GM12878 (cell line): ENCODE data around the gene OR12D1. TPM values are rescaled to one million over a fixed set of nuclear protein-coding genes. Genes with fewer than 3 reads are reported as not detected.

ENCODE experiments used
- ATAC-seq: fragments of 200-7000 bp; cut with Tn5 transposase; 3 replicates; pipeline ENCODE4 v1.9.1; 2020; ENCODE audit warnings: mild to moderate bottlenecking, moderate library complexity
- BruUV-seq: library from RNA; stranded (reverse); fragments of 400-500 nt; replicated peaks from 2 replicates; lab custom pipeline; 2021; lab: Mats Ljungman, UMichigan
- CTCF ChIA-PET: fragments of 300-600 bp; sonication (Branson Sonifier 250); formaldehyde crosslinking; extraction: SDS; loops from one replicate; lab custom pipeline; 2021; ENCODE audit warnings: inconsistent platforms; lab: Yijun Ruan, JAX
- POLR2A ChIA-PET: fragments of 350-600 bp; formaldehyde crosslinking; extraction: SDS; loops from one replicate; lab custom pipeline; 2021; ENCODE audit warnings: inconsistent platforms; lab: Charles Lee
- RAD21 ChIA-PET: fragments of 300-600 bp; sonication (Branson Sonifier 250); formaldehyde crosslinking; loops from one replicate; lab custom pipeline; 2023; ENCODE audit warnings: antibody characterized with exemption; ENCODE audit not compliant: unreplicated experiment; lab: Charles Lee
- SMC1A ChIA-PET: fragments of 300-600 bp; sonication (Branson Sonifier 250); formaldehyde crosslinking; loops from one replicate; lab custom pipeline; 2023; ENCODE audit not compliant: unreplicated experiment, uncharacterized antibody; lab: Charles Lee
- DNase-seq: peaks from one replicate; pipeline ENCODE4 v3.0.0-alpha.2; 2011; ENCODE audit warnings: low read depth, low spot score
- FAIRE-seq: peaks from 3 replicates; lab custom pipeline; 2011; peaks lifted over from hg19 to GRCh38; lab: Jason Lieb, UNC
- H2AFZ ChIP-seq: 2 replicates; pipeline ENCODE4 v1.6.0; 2011; ENCODE audit warnings: low read depth, low read length, control low read depth; ENCODE audit not compliant: control insufficient read depth
- H3K27ac ChIP-seq: 2 replicates; pipeline ENCODE4 v1.5.1; 2011; ENCODE audit warnings: control low read depth; ENCODE audit not compliant: control insufficient read depth, insufficient read depth
- H3K27me3 ChIP-seq, 2 experiments: replicated peaks in 1 of 2; 2 replicates each; pipeline versions ENCODE4 v1.6.0 to v1.6.1; 2011; ENCODE audit warnings: low read length in 1 of 2; ENCODE audit not compliant: control insufficient read depth in 2 of 2, insufficient read depth in 2 of 2
- H3K36me3 ChIP-seq, 2 experiments: 2 replicates each; pipeline ENCODE4 v1.5.1; 2011; ENCODE audit warnings: low read length in 1 of 2; ENCODE audit not compliant: control insufficient read depth in 2 of 2, insufficient read depth in 2 of 2
- H3K4me1 ChIP-seq: 2 replicates; pipeline ENCODE4 v1.6.1; 2011; ENCODE audit warnings: mild to moderate bottlenecking, low read length, moderate library complexity, mixed read lengths; ENCODE audit not compliant: control insufficient read depth, insufficient read depth
- H3K4me2 ChIP-seq: 2 replicates; pipeline ENCODE4 v1.6.0; 2011; ENCODE audit warnings: control low read depth; ENCODE audit not compliant: control insufficient read depth, insufficient read depth
- H3K4me3 ChIP-seq: fragments of 200-600 bp; sonication (generic); 2 replicates; pipeline ENCODE4 v1.5.1; 2016
- H3K79me2 ChIP-seq: 2 replicates; pipeline ENCODE4 v1.6.0; 2011; ENCODE audit warnings: low read length; ENCODE audit not compliant: control insufficient read depth, insufficient read depth
- H3K9ac ChIP-seq: 2 replicates; pipeline ENCODE4 v1.8.0; 2011; ENCODE audit warnings: low read length, control low read depth, mixed read lengths; ENCODE audit not compliant: control insufficient read depth, insufficient read depth
- H3K9me3 ChIP-seq: replicated peaks from 3 replicates; pipeline ENCODE4 v1.5.1; 2011; ENCODE audit warnings: mild to moderate bottlenecking, low read length; ENCODE audit not compliant: control insufficient read depth, insufficient read depth
- H4K20me1 ChIP-seq: 2 replicates; pipeline ENCODE4 v1.6.0; 2011; ENCODE audit not compliant: control insufficient read depth, insufficient read depth
- ESRRA ChIP-seq: IDR thresholded peaks from 2 replicates; pipeline ENCODE4 v1.6.1; 2012; ENCODE audit warnings: mild to moderate bottlenecking, low read length, improper control_type of control experiment
- IRF4 ChIP-seq: IDR thresholded peaks from 2 replicates; pipeline ENCODE4 v1.6.1; 2011; ENCODE audit warnings: low read depth, low read length
- JUND ChIP-seq: IDR thresholded peaks from 2 replicates; pipeline ENCODE4 v1.6.1; 2012; ENCODE audit warnings: low read depth, mild to moderate bottlenecking, low read length, improper control_type of control experiment, moderate library complexity
- SIN3A ChIP-seq: IDR thresholded peaks from 2 replicates; pipeline ENCODE4 v1.6.1; 2012; ENCODE audit warnings: low read depth, low read length, improper control_type of control experiment
- STAT1 ChIP-seq: fragments of 450-650 bp; conservative IDR thresholded peaks from 2 replicates; pipeline ENCODE4 v1.6.1; 2014; ENCODE audit warnings: antibody characterized with exemption, mild to moderate bottlenecking
- STAT3 ChIP-seq: IDR thresholded peaks from 2 replicates; pipeline ENCODE4 v1.6.1; 2011; ENCODE audit warnings: low read depth, low read length, improper control_type of control experiment
- YY1 ChIP-seq: IDR thresholded peaks from 2 replicates; pipeline ENCODE4 v1.6.1; 2011; ENCODE audit warnings: low read depth, mild to moderate bottlenecking, low read length
- ZNF622 ChIP-seq: fragments of 450-650 bp; IDR thresholded peaks from 2 replicates; pipeline ENCODE4 v1.6.1; 2017; ENCODE audit warnings: mild to moderate bottlenecking, inconsistent platforms
- ZSCAN29 ChIP-seq: fragments of 450-650 bp; IDR thresholded peaks from 2 replicates; pipeline ENCODE4 v1.6.1; 2017; ENCODE audit warnings: mild to moderate bottlenecking, moderate library complexity
- ZZZ3 ChIP-seq: IDR thresholded peaks from 2 replicates; pipeline ENCODE4 v1.6.1; 2011; ENCODE audit warnings: low read depth; ENCODE audit not compliant: control insufficient read depth, insufficient read length
- in situ Hi-C: fragments of 300-500 bp; cut with MboI; formaldehyde crosslinking; loops from 9 replicates; pipeline ENCODE4 v1.14.3; 2018; ENCODE audit warnings: mixed read lengths
- intact Hi-C: fragments of 100-400 bp; cut with micrococcal nuclease; formaldehyde crosslinking; loops from one replicate; pipeline ENCODE4 v1.14.2; 2022; ENCODE audit not compliant: unreplicated experiment
- polyA plus RNA-seq, 11 experiments: library from polyadenylated mRNA; depleted of rRNA in 4 of 11; unstranded in 6 of 11; stranded (reverse) in 5 of 11; fragments of >200 nt; fragmentation: Nextera tagmentation in 4 of 11; fragmentation: Illumina TruSeq in 1 of 11; extraction: Ambion mirVana in 4 of 11; extraction: Trizol in 1 of 11; gene quantifications; 1 replicate in 1 of 11; 2 replicates in 10 of 11; pipeline versions ENCODE4 v1.2.1 to v1.2.3, GENCODE V29; 2011 to 2016; ENCODE audit warnings: inconsistent platforms in 2 of 11, missing spikeins in 2 of 11, low read depth in 1 of 11
- total RNA-seq, 4 experiments: library from RNA; depleted of rRNA in 3 of 4; stranded (reverse); fragments of >200 nt in 3 of 4; fragmentation: Illumina TruSeq in 1 of 4; extraction: Trizol in 1 of 4; gene quantifications; 2 replicates each; pipeline versions ENCODE4 v1.2.1 to v1.2.3, GENCODE V29; 2013 to 2021
- TF ChIP-seq, protein P1 (sequence below): fragments of 450-650 bp; IDR thresholded peaks from 2 replicates; pipeline ENCODE4 v1.6.1; 2017; ENCODE audit warnings: mild to moderate bottlenecking, low read depth, inconsistent platforms; ENCODE audit not compliant: poor library complexity, severe bottlenecking
- TF ChIP-seq, protein P2 (sequence below): IDR thresholded peaks from 2 replicates; pipeline ENCODE4 v1.6.1; 2011; ENCODE audit warnings: low read depth, low read length, improper control_type of control experiment, borderline replicate concordance
- TF ChIP-seq, protein P3 (sequence below), 3 experiments: IDR thresholded peaks in 2 of 3; conservative IDR thresholded peaks in 1 of 3; 2 replicates each; pipeline ENCODE4 v1.5.1; 2011; ENCODE audit warnings: low read depth in 3 of 3, low read length in 3 of 3, mild to moderate bottlenecking in 3 of 3, control low read depth in 2 of 3, moderate library complexity in 2 of 3, inconsistent platforms in 1 of 3, mixed read lengths in 1 of 3; ENCODE audit not compliant: control insufficient read depth in 2 of 3, insufficient read depth in 1 of 3; ENCODE audit errors: extremely low read depth in 1 of 3
- TF ChIP-seq, protein P4 (sequence below): IDR thresholded peaks from 2 replicates; pipeline ENCODE4 v1.6.1; 2012; ENCODE audit warnings: low read depth, low read length, improper control_type of control experiment

OR12D1 gene
- total and polyA plus RNA-seq, 10 of the 15 experiments (the other 5 are each of a cell fraction or from before 2014, with no cell fraction given), result not detected

DNA sequence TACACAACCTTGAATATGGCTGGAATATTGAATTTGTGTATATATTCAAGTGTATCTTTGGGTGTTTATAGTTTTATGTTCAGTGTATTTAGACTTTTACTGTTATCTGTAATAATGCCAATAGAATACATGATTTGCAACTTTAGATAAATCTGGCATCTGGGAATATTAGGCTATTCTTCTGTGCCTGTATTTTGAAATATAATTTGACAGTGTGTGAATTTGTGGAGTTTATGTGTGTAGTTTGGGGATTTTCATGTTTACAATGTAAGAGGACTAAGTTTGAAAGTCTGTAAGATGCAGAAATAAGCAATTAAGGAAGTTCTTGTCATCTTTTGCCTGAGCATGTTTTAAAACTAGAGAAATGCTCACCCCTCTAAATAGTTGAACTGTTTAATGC lies 24.3 kb downstream of the OR12D1 start, which contains the start of gene OR10C1:
OR10C1 (plus strand) TSS at position 301 of the 400 bp plus-strand sequence. CDS start 710 bp downstream, outside the sequence.
- H3K4me3 ChIP-seq, result no peak within 1 kb of the TSS
- FAIRE-seq (no peak), DNase-seq (no peak), ATAC-seq (no peak)
- ChIA-PET CTCF (no interaction called here), RAD21 (no interaction called here), SMC1A (no interaction called here), POLR2A (no interaction called here)
- H4K20me1 ChIP-seq, result no peaks in the 10 kb centered on the region
- no peaks in the 10 kb centered on the region for H3K4me1 ChIP-seq
- in situ Hi-C loops, result no loop called here
- H3K4me2 ChIP-seq, result no peak within 1 kb of the TSS
- H3K79me2 ChIP-seq, result no peaks in the 10 kb centered on the region
- H3K9me3 ChIP-seq, result no peaks in the 10 kb centered on the region
- H3K27ac ChIP-seq, result no peak within 1 kb of the TSS
- no peaks in the 10 kb centered on the region for H3K36me3 ChIP-seq
- TF ChIP-seq, protein P1, sequence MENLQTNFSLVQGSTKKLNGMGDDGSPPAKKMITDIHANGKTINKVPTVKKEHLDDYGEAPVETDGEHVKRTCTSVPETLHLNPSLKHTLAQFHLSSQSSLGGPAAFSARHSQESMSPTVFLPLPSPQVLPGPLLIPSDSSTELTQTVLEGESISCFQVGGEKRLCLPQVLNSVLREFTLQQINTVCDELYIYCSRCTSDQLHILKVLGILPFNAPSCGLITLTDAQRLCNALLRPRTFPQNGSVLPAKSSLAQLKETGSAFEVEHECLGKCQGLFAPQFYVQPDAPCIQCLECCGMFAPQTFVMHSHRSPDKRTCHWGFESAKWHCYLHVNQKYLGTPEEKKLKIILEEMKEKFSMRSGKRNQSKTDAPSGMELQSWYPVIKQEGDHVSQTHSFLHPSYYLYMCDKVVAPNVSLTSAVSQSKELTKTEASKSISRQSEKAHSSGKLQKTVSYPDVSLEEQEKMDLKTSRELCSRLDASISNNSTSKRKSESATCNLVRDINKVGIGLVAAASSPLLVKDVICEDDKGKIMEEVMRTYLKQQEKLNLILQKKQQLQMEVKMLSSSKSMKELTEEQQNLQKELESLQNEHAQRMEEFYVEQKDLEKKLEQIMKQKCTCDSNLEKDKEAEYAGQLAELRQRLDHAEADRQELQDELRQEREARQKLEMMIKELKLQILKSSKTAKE, result no peak
- TF ChIP-seq, protein P2, sequence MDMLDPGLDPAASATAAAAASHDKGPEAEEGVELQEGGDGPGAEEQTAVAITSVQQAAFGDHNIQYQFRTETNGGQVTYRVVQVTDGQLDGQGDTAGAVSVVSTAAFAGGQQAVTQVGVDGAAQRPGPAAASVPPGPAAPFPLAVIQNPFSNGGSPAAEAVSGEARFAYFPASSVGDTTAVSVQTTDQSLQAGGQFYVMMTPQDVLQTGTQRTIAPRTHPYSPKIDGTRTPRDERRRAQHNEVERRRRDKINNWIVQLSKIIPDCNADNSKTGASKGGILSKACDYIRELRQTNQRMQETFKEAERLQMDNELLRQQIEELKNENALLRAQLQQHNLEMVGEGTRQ, result no peak
- TF ChIP-seq, protein P3, sequence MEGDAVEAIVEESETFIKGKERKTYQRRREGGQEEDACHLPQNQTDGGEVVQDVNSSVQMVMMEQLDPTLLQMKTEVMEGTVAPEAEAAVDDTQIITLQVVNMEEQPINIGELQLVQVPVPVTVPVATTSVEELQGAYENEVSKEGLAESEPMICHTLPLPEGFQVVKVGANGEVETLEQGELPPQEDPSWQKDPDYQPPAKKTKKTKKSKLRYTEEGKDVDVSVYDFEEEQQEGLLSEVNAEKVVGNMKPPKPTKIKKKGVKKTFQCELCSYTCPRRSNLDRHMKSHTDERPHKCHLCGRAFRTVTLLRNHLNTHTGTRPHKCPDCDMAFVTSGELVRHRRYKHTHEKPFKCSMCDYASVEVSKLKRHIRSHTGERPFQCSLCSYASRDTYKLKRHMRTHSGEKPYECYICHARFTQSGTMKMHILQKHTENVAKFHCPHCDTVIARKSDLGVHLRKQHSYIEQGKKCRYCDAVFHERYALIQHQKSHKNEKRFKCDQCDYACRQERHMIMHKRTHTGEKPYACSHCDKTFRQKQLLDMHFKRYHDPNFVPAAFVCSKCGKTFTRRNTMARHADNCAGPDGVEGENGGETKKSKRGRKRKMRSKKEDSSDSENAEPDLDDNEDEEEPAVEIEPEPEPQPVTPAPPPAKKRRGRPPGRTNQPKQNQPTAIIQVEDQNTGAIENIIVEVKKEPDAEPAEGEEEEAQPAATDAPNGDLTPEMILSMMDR (IDR thresholded peaks at IDR 0.05 in 2 of 3, conservative IDR thresholded peaks at IDR 0.05 in 1 of 3; ENCODE audit: control insufficient read depth in 2 of 3, extremely low read depth in 1 of 3, insufficient read depth in 1 of 3, low read depth in 3 of 3, low read length in 3 of 3), result no peak
- TF ChIP-seq IRF4, result no peak
- no peak for TF ChIP-seq ZZZ3
- no peak for TF ChIP-seq ESRRA
- TF ChIP-seq, protein P4, sequence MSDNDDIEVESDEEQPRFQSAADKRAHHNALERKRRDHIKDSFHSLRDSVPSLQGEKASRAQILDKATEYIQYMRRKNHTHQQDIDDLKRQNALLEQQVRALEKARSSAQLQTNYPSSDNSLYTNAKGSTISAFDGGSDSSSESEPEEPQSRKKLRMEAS, result no peak
- TF ChIP-seq STAT3, result no peak
- TF ChIP-seq JUND, result no peak
- no peak for TF ChIP-seq ZSCAN29
- TF ChIP-seq YY1, result no peak
- TF ChIP-seq SIN3A, result no peak
- TF ChIP-seq STAT1, result no peak
- TF ChIP-seq ZNF622, result no peak
- intact Hi-C loops, result no loop called here
- H2AFZ ChIP-seq, result no peak within 1 kb of the TSS
- BruUV-seq, result no TSS peak
- H3K27me3 ChIP-seq, result no peaks in the 10 kb centered on the region
- no peak within 1 kb of the TSS for H3K9ac ChIP-seq
